NCI-H128 (cell line): ENCODE data around the gene HS6ST1.

Experiments
- DNase-seq: peaks from one replicate; lab custom pipeline; 2025; ENCODE audit not compliant: unreplicated experiment; lab: John Stamatoyannopoulos, UW

HS6ST1 gene

DNA sequence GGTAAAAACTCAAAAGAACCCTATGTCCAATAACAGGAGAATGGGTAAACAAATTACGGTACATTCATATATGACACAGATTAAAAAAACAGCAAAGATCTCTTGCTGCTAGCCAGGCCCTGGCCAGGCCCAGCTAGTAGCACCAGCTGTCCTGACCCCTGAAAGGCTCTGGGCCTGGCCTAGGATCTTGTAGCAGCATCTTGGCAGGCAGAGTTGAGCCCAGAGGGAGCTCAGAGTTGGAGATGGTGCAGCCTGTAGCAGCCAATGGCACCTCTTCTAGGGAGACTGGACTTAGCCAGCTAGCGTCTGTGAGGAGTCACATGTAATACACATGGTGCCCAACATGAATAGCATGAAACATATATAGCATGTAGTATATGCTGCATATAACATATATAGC, 69.1 kb downstream of the HS6ST1 start:
- no peak for DNase-seq

DNA sequence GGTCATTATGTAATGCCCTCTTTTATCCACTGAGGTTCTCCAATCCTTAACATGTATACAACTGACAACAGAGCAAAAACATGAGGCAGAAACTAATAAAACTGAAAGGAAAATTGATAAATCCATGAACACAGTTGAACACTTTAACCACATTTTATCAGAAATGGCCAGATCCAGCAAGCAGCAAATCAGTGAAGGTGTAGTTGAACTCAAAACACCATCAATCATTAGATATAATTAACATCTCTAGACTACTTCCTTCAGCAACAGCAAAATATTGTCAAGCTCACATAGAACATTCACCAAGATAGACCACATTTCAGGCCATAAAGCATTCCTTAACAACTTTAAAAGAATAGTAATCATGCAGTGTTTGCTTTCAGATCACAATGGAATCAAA, 72.9 kb downstream of the HS6ST1 start:
- DNase-seq: no peak

DNA sequence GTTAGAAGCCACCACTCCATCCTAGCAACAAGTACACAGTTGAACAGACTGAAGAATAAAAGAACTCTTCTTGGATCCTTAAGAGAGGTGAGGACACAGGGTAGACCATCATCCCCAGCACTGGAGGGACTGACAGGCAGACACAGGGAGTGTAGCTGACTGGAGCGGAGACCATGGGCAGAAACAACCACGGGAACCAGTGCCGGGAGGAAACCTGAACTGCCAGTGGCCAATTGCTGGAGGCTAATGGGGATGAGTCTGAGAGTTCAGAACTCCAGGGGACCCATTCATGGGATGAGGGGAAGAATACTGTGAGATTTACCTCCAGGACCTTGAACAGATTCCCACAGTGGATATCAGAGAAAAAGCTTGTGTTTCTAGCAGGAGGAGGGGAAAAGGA, 76.8 kb downstream of the HS6ST1 start:
- no peak for DNase-seq

DNA sequence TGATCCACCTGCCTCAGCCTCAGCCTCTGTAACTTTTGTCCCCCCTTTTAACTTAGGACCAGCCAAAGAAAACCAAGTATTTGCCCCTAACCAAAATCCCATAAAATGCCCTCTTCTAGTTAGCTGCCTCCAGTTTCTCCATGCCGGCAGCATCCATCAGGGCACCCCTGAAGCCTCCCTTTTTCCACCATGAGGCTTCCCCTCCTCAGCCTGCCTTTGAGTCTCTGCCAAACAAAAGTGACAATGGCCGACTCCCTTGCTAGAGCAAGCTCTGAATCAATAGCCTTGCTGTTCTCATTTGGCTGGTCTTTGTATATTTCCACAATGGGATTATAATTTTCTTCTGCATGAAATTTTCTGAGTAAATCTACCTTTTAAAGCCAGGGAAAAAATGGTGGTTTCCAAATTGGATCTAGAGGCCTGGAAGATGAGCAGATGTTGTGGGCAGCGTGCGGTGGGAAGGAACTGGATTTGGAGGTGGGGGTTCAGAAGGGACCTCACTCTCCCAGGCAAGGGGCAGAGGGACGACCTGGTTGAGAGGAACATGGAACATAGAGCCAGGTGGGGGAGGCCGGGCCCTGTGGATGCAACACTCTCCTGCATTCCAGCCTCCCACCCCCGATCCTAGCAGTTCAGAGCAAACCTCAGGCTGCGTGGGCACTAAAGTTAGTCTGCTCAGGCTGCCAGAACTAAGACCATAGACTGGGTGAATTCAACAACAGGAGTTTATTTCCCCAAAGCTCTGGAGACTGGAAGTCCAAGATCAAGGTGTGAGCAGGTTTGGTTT, 80.6 kb downstream of the HS6ST1 start:
- DNase-seq: no peak

DNA sequence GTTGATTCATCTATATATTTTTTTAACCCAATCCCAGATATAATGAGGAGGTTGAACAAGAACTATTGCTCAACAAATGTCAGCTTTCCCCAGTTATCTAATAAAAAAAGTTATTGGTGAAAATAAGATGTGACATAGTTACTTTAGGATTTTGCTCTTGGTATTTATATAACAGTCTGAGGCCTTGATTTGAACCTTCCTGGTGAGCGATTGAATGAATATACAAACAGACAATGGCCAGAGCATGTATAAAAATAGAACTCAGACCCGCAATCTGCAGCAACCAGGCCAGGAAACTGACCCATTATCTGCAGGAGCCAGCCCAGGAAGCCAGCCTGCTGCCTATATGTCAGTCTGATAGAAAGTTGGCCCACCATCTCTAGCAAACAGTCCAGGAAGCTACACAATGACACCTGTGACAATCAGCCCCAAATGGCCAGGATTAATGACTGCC, 81.6 kb downstream of the HS6ST1 start:
- no peak for DNase-seq

DNA sequence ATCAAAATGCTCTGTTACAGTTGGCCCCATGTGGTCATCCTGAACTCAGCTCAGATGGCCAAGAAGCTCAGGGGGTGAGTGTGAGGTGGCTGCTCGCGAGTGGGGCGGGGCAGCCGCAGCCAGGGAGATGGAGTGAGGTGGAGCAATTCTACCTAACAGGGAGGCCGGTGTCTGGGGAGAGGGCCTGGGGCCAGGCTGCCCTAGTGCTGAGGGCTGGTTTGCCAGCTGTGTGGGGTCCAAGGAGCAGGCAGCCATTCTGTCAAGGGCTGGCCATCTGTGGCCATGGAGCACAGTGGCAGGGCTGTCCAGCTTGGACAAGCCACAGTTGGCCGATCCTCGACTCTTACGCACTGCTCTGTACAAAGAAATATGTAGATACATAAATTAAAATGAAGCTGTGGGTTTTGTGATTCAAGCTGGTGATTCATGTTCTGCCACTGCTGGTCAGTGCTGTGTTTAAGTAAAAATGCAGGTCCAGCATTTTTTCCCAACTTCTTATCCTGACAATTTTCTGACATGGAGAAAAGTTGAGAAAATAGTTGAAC, 82.1 kb downstream of the HS6ST1 start:
- DNase-seq: no peak

DNA sequence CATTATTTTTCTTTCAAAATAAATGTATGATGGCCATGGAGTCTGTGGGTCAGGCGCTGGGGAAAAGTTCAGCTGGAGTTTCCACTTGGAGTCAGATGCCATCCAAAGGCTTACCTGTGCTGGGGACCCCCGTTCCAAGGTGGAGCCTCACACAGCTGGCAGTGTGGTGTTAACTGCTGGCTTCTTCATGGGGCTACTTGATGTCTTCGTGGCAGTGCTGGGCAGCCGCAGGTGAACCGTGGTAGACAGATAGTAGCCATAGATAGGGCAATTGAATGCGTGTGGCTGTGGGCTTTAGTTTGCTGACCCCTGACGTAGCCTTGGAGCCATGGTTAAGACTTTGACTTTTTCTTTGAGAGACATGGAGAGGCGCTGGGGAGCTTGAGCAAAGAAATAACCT, 83.1 kb downstream of the HS6ST1 start:
- DNase-seq: no peak

DNA sequence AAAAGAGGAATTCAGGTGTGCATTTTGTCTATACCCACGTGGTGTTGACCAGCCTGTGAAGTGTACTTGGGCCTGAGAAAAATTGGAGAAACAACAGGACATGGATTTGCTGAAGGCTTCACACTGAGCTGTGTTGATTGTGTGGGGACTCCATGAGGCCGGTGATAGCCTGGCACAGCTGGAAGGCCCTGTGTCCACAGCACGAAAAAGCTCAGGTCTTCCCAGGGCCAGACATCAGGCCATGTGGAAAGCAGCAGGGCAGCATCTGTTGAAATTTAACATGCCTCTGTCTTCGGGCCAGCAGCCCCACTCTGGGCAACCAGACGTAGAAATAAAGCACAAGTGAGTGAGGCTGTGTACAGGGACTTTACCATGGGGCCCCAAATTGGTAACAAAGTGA, 84.1 kb downstream of the HS6ST1 start:
- no peak for DNase-seq

DNA sequence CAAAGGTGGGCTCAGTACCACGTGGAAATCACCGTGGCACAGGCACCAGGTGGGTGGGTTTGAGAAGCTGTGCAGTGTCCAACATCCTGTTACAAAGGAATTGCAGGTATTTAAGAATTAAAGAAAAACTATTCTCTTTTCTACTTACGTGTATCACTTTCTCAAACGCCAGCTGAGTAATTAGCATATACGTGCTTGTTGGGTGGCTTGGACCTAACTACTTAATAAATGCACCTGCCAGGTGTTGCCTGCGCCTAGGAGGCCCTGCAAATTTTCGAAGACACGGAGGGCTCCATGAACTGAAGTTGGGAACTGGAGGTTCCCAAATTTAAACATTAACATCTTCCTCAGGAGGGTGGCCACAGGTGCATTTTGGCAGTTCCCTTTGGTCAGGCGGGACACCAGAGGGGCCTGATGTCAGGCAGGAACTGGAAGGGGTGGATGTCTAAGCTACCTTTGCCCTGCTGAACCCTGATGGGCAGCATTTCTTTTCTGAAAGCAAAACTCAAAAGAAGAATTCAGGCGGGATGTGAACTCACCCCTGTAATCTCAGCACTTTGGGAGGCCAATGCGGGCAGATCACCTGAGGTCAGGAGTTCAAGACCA, 84.8 kb downstream of the HS6ST1 start:
- no peak for DNase-seq

DNA sequence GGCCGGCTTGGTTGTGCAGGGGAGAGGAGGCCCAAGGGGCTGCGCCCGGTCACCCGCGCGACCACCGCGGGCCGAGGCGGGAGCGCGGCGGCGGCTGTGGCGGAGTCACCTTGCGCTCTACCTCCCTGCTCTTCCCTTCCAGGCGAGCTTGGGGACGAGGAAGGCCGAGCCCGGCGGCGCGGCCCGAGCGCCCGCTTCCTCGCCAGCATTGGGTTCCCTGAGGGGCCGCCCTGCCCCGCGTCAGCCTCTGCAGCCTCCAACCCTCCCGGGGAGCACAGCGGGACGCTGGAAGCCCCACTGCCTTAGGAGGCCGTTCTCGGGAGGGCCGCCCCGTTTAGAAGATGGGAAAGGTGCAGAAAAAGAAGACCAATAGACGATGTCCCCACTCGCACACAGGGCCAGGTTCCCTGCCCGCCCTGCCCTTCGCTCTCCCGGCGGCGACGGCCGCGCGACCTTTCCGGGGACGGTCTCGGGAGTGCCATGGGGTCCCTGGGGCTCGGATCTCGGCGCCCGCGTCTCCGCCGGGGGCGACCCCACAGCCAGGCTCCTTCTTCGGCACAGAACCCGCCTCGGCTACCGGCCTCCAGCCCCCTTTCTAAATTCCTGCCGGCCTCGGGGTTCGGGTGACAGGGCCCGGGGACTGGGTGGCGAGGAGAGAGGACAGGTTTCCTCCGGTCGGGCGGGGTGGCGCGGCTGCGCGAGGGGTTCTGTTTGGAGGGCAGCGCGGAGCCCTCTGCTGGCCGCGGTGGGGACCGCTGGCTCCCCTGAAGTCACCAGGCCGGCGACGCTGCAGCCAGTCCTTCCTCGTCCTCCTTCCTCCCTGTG, 85.5 kb downstream of the HS6ST1 start:
- DNase-seq: peak; percentile 16

DNA sequence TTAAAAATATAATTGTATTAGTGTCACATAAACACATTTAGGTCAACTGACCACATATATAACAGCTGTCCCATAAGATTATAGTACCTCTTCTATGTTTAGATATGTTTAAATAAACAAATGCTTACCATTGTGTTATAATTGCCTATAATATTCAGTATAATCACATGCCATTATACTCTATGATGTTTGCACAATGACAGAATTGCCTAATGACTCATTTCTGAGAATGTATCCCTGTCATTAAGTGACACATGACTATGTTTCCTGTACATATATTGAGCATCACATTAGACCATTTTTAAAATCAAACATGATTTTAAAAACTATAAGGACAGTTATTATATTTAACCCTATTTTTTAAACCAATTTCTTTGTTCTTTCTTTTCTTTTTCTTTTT, 89.8 kb downstream of the HS6ST1 start:
- DNase-seq: no peak

DNA sequence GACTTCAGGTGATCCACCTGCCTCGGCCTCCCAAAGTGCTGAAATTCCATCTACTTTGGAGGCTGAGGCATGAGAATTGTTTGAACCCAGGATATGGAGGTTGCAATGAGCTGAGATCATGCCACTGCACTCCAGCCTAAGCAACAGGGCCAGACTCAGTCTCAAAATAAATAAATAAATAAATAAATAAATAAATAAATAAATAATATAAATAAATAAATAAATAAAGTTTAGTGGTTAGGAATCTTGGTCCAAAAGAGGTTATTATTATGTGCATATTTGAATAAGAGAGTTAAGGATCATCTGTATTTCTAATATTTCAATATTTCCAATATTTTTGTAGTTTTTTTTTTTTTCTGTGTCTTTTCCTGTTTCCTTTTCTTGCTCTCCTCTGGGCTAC, 90.8 kb downstream of the HS6ST1 start:
- DNase-seq: no peak

DNA sequence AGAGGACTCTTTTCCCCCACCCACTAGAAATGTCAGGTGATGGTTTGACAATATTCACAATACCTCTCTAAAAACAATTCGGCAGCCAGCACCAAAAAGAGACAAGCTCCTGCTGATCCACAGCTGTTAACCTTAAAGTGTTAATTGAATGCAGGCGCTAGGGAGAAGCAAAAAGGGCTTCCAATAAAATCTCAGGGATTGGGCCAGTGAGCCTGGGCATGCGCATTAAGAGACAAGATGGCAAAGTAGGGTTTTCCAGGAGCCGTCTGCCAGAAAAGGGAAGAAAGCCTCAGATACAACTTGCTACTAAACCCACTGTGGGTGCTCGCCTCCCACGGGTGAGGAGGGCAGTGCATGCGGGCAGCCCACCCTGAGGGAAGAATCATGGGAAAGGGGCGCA, 98.8 kb downstream of the HS6ST1 start:
- no peak for DNase-seq

DNA sequence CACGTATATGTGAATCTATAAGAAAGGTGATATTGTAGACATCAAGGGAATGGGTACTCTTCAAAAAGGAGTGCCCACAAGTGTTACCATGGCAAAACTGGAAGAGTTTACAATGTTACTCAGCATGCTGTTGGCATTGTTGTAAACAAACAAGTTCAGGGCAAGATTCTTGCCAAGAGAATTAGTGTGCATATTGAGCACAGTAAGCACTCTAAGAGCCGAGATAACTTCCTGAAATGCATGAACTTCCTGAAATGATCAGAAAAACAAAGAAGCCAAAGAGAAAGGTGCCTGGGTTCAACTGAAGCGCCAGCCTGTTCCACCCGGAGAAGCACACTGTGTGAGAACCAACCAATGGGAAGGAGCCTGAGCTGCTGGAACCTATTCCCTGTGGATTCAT, 101.0 kb downstream of the HS6ST1 start:
- DNase-seq: no peak

DNA sequence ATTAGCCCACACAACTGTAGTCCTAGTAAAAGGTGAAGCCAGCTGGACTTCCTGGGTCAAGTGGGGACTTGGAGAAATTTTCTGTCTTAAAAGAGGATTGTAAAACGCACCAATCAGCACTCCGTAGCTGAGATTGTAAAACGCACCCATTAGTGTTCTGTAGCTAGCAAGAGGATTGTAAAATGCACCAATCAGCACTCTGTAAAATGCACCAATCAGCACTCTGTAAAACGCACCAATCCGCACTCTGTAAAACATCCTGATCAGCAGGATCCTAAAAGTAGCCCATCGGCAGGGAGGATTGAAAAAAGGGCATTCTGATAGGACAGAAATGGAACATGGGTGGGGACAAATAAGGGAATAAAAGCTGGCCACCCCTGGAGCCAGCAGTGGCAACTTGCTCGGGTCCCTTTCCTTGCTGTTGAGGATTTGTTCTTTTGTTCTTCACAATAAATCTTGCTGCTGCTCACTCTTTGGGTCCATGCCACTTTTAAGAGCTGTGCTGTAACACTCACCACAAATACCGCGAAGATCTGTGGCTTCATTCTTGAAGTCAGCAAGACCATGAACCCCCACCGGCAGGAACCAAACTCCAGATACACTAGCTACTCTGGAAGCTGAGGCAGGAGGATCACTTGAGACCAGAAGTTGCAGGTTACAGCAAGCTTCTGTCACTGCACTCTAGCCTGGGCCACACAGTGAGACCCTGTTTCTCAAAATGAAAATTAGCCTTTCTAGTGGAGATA, 102.6 kb downstream of the HS6ST1 start:
- DNase-seq: no peak
